OCI-LY7 (cell line): ENCODE data around the gene CXCR3. TPM values are rescaled to one million over a fixed set of nuclear protein-coding genes. Genes with fewer than 3 reads are reported as not detected.

Source experiments
- BruUV-seq: library from RNA; stranded (reverse); fragments of 400-500 nt; replicated peaks from 2 replicates; lab custom pipeline; 2021; lab: Mats Ljungman, UMichigan
- CTCF ChIA-PET: fragments of 300-600 bp; sonication (Branson Sonifier 250); formaldehyde crosslinking; loops from one replicate; lab custom pipeline; 2022; ENCODE audit warnings: antibody characterized with exemption; ENCODE audit not compliant: unreplicated experiment; lab: Charles Lee
- POLR2A ChIA-PET: fragments of 300-600 bp; sonication (Branson Sonifier 250); formaldehyde crosslinking; loops from one replicate; lab custom pipeline; 2022; ENCODE audit warnings: antibody characterized with exemption; lab: Charles Lee
- DNase-seq: peaks from one replicate; pipeline ENCODE4 v3.0.0-alpha.2; 2015; ENCODE audit warnings: low spot score
- H2AFZ ChIP-seq: fragments of 200-600 bp; sonication (generic), shearing (Covaris generic); 2 replicates; pipeline ENCODE4 v1.6.1; 2014; ENCODE audit warnings: mild to moderate bottlenecking, antibody characterized with exemption, low read length, moderate library complexity
- H3K27ac ChIP-seq: fragments of 200-600 bp; sonication (generic); 2 replicates; pipeline ENCODE4 v1.5.1; 2014; ENCODE audit warnings: mixed run types, low read depth, mild to moderate bottlenecking, moderate library complexity, low read length, inconsistent platforms; ENCODE audit not compliant: poor library complexity, severe bottlenecking
- H3K36me3 ChIP-seq: fragments of 200-600 bp; sonication (generic); 2 replicates; pipeline ENCODE4 v1.6.1; 2014; ENCODE audit warnings: mild to moderate bottlenecking, antibody characterized with exemption, low read length, moderate library complexity, mixed read lengths; ENCODE audit not compliant: insufficient read depth
- H3K4me1 ChIP-seq: fragments of 200-600 bp; sonication (generic); 2 replicates; pipeline ENCODE4 v1.5.1; 2014; ENCODE audit warnings: mild to moderate bottlenecking, low read length; ENCODE audit not compliant: insufficient read depth, poor library complexity, severe bottlenecking
- H3K4me2 ChIP-seq: fragments of 200-600 bp; sonication (generic); 2 replicates; pipeline ENCODE4 v1.6.1; 2014; ENCODE audit warnings: mild to moderate bottlenecking, low read length
- H3K4me3 ChIP-seq: fragments of 200-600 bp; sonication (generic); 2 replicates; pipeline ENCODE4 v1.5.1; 2014; ENCODE audit warnings: mild to moderate bottlenecking, low read depth, low read length; ENCODE audit not compliant: poor library complexity, severe bottlenecking
- H3K79me2 ChIP-seq: fragments of 200-600 bp; sonication (generic); 2 replicates; pipeline ENCODE4 v1.6.1; 2016; ENCODE audit warnings: low read depth, mild to moderate bottlenecking, low read length, moderate library complexity, mixed read lengths; ENCODE audit not compliant: insufficient read depth
- H3K9me2 ChIP-seq: fragments of 200-600 bp; sonication (generic); 2 replicates; pipeline ENCODE4 v1.6.1; 2016; ENCODE audit warnings: mild to moderate bottlenecking, low read length, mixed read lengths; ENCODE audit not compliant: insufficient read depth
- H3K9me3 ChIP-seq: fragments of 200-600 bp; sonication (generic); 2 replicates; pipeline ENCODE4 v1.6.1; 2014; ENCODE audit warnings: mild to moderate bottlenecking, mixed run types, low read length, mixed read lengths
- H4K20me1 ChIP-seq: fragments of 200-600 bp; sonication (generic); 2 replicates; pipeline ENCODE4 v1.6.1; 2014; ENCODE audit warnings: mild to moderate bottlenecking, antibody characterized with exemption, low read length, moderate library complexity, mixed read lengths; ENCODE audit not compliant: insufficient read depth
- EZH2phosphoT487 ChIP-seq: fragments of 200-600 bp; sonication (generic); IDR thresholded peaks from 2 replicates; pipeline ENCODE4 v1.6.1; 2018; ENCODE audit warnings: low read depth, borderline replicate concordance, mild to moderate bottlenecking, mixed run types, antibody characterized with exemption, low read length, moderate library complexity, mixed read lengths
- intact Hi-C: fragments of 100-400 bp; cut with micrococcal nuclease; formaldehyde crosslinking; loops from one replicate; pipeline ENCODE4 v1.10.0; 2022; ENCODE audit not compliant: unreplicated experiment
- total RNA-seq, 2 experiments: library from RNA; depleted of rRNA in 1 of 2; stranded (reverse); fragments of >200 nt in 1 of 2; shearing (Covaris generic) in 1 of 2; gene quantifications; 2 replicates each; pipeline ENCODE4 v1.2.3, GENCODE V29; 2014 to 2022
- TF ChIP-seq, protein P1 (sequence below): fragments of 200-600 bp; sonication (generic); conservative IDR thresholded peaks from 2 replicates; pipeline ENCODE4 v1.5.1; 2014; ENCODE audit warnings: mild to moderate bottlenecking, antibody characterized with exemption, low read length, moderate library complexity, mixed read lengths

The CXCR3 gene
- total RNA-seq, 2 experiments from 2014 or later, result not detected

DNA sequence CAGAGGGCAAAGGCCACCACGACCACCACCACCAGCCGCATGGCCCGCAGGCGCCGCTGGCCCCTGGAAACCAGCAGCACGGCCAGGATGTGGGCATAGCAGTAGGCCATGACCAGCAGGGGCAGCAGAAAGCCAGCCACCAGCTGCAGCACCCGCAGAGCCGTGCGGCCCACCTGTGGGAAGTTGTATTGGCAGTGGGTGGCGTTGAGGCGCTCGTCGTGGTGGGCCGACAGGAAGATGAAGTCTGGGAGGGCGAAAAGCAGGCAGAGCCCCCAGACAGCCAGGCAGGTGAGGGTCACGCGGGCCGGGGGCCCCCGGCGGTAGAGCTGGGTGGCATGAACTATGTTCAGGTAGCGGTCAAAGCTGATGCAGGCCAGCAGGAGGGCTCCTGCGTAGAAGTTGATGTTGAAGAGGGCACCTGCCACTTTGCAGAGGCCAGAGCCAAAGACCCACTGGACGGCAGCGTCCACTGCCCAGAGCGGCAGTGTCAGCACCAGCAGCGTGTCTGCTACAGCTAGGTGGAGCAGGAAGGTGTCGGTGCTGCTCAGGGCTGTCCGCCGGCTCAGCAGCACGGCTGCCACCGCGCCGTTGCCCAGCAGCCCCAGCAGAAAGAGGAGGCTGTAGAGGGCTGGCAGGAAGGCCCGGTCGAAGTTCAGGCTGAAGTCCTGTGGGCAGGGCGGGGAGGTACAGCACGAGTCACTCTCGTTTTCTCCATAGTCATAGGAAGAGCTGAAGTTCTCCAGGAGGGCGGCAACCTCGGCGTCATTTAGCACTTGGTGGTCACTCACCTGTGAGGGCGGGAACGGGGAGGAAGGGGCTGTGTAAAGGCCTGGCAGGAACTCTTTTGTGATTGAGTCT lies 1.4 kb downstream of the CXCR3 start:
- Histone ChIP-seq H3K4me2 (no peak overlapping the region), H3K9me2 (no peaks in the 10 kb centered on the region), H3K4me3 (no peak overlapping the region), H2AFZ (no peak overlapping the region), H3K9me3 (peaks cover 6% of the 10 kb centered on the region; the same call in 1 of the 2 replicates), H3K27ac (no peak overlapping the region), H4K20me1 (no peaks in the 10 kb centered on the region), H3K79me2 (no peaks in the 10 kb centered on the region), H3K4me1 (peaks cover 42% of the 10 kb centered on the region), H3K36me3 (peaks cover 15% of the 10 kb centered on the region)
- ChIA-PET POLR2A (no interaction called here), CTCF (no interaction called here)
- TF ChIP-seq, protein P1, sequence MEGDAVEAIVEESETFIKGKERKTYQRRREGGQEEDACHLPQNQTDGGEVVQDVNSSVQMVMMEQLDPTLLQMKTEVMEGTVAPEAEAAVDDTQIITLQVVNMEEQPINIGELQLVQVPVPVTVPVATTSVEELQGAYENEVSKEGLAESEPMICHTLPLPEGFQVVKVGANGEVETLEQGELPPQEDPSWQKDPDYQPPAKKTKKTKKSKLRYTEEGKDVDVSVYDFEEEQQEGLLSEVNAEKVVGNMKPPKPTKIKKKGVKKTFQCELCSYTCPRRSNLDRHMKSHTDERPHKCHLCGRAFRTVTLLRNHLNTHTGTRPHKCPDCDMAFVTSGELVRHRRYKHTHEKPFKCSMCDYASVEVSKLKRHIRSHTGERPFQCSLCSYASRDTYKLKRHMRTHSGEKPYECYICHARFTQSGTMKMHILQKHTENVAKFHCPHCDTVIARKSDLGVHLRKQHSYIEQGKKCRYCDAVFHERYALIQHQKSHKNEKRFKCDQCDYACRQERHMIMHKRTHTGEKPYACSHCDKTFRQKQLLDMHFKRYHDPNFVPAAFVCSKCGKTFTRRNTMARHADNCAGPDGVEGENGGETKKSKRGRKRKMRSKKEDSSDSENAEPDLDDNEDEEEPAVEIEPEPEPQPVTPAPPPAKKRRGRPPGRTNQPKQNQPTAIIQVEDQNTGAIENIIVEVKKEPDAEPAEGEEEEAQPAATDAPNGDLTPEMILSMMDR, result no peak
- no peak for TF ChIP-seq EZH2phosphoT487
- intact Hi-C loops, result no loop called here
- BruUV-seq, result no TSS peak
- DNase-seq, result no peak

DNA sequence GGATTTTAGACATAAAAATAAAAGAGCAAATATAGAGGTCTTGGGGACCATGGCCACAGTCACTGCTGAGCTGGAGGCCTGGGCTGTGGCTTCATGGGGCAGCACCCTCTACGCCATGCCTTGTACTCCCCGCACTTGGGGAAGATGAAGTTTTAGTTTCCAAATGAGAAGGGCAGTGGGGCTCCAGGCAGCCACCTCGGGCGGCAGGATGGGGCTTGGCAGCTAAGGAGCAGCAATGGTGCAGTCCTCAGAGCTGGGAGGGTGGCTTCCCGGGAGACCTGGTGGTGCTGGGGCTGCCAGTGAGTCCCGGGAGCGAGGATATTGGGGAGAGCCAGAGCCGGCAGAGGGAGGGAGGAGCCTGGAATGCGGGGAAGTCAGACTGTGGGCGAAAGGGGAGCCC lies 2.4 kb downstream of the CXCR3 start:
- no peaks in the 10 kb centered on the region for H3K9me2 ChIP-seq
- H3K9me3 ChIP-seq, result peaks cover 6% of the 10 kb centered on the region; the same call in 1 of the 2 replicates
- no peak overlapping the region for H3K4me3 ChIP-seq
- CTCF ChIA-PET, result no interaction called here
- H3K36me3 ChIP-seq, result peaks cover 24% of the 10 kb centered on the region
- no peak overlapping the region for H3K27ac ChIP-seq
- peaks cover 34% of the 10 kb centered on the region for H3K4me1 ChIP-seq
- no peak overlapping the region for H3K4me2 ChIP-seq
- POLR2A ChIA-PET, result no interaction called here
- BruUV-seq, result no TSS peak
- H2AFZ ChIP-seq, result no peak overlapping the region
- intact Hi-C loops, result no loop called here
- H3K79me2 ChIP-seq, result no peaks in the 10 kb centered on the region
- no peak for DNase-seq
- no peaks in the 10 kb centered on the region for H4K20me1 ChIP-seq
- no peak for TF ChIP-seq EZH2phosphoT487
- TF ChIP-seq, protein P1, result no peak

DNA sequence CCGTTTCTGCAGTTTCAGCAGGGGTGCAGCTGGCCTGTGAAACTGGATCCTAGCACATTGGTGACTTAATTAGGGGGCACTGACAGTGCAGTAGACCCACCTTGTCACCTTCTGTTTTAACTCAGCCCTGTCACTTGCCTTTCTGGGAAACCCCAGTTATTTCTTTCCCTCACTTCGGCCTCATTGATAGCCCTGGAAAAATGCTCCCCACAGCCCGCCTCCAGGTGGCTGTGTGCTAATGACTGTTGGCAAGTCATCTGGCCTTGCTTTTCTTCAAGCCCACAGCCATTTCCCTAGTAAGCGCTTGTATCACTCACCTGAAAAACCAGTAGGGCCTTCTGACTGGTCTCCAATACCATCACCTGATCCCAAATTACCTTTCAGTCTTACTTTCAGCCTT lies 3.3 kb downstream of the CXCR3 start:
- Histone ChIP-seq H3K9me3 (peaks cover under 1% of the 10 kb centered on the region; the same call in 1 of the 2 replicates), H3K9me2 (no peaks in the 10 kb centered on the region), H2AFZ (no peak overlapping the region), H4K20me1 (no peaks in the 10 kb centered on the region), H3K79me2 (no peaks in the 10 kb centered on the region), H3K4me2 (no peak overlapping the region), H3K4me1 (peaks cover 25% of the 10 kb centered on the region), H3K27ac (no peak overlapping the region), H3K4me3 (no peak overlapping the region), H3K36me3 (peaks cover 30% of the 10 kb centered on the region)
- DNase-seq, result no peak
- POLR2A ChIA-PET, result no interaction called here
- BruUV-seq, result no TSS peak
- TF ChIP-seq, protein P1, result no peak
- TF ChIP-seq EZH2phosphoT487, result no peak
- intact Hi-C loops, result no loop called here
- CTCF ChIA-PET, result no interaction called here
